NK-92 (cell line): ENCODE results near the gene JAK2.
"Not testable (repeated sequence)": the region's sequence is repeated elsewhere in the genome, so short reads cannot be mapped to it uniquely, and the experiment has no call there.

Experiments
- DNase-seq: peaks from one replicate; lab custom pipeline; 2025; ENCODE audit not compliant: unreplicated experiment; lab: John Stamatoyannopoulos, UW

JAK2 gene

GRCh38 chr9:4984621-4985385 lies at the start of gene JAK2:
TSS of gene JAK2 (plus strand) at chr9:4985272. CDS start at chr9:5021988, 36,716 bp downstream.
- no peak for DNase-seq

- no peak for DNase-seq
These were observed 48.8 kb upstream of the JAK2 start for GRCh38 chr9:4936277-4936676.

- DNase-seq: no peak
These were observed 48.2 kb upstream of the JAK2 start for GRCh38 chr9:4936823-4937222.

GRCh38 chr9:4937446-4937845 lies 47.6 kb upstream of the JAK2 start:
- no peak for DNase-seq

- no peak for DNase-seq
These were observed 46.6 kb upstream of the JAK2 start for GRCh38 chr9:4938496-4938895.

- DNase-seq: no peak
These were observed 45.9 kb upstream of the JAK2 start for GRCh38 chr9:4939118-4939561.

- not testable (repeated sequence) for DNase-seq
These were observed 42.9 kb upstream of the JAK2 start for GRCh38 chr9:4942042-4942691.

GRCh38 chr9:4943346-4943745 lies 41.7 kb upstream of the JAK2 start:
- DNase-seq: no peak

- DNase-seq: not testable (repeated sequence)
These were observed 40.5 kb upstream of the JAK2 start for GRCh38 chr9:4944431-4945211.

- DNase-seq: no peak
These were observed 38.1 kb upstream of the JAK2 start for GRCh38 chr9:4946937-4947336.

- no peak for DNase-seq
These were observed 29.2 kb upstream of the JAK2 start for GRCh38 chr9:4955836-4956235.

- no peak for DNase-seq
These were observed 26.0 kb upstream of the JAK2 start for GRCh38 chr9:4959031-4959430.

GRCh38 chr9:4962085-4962484 lies 23.0 kb upstream of the JAK2 start:
- DNase-seq: no peak

- no peak for DNase-seq
These were observed 20.5 kb upstream of the JAK2 start for GRCh38 chr9:4964540-4964939.

- no peak for DNase-seq
These were observed 19.8 kb upstream of the JAK2 start for GRCh38 chr9:4965174-4965821.

- no peak for DNase-seq
These were observed 17.5 kb upstream of the JAK2 start for GRCh38 chr9:4967523-4967922.

- no peak for DNase-seq
These were observed 15.9 kb upstream of the JAK2 start for GRCh38 chr9:4969130-4969529.

- DNase-seq: no peak
These were observed 14.0 kb upstream of the JAK2 start for GRCh38 chr9:4970970-4971641.

- no peak for DNase-seq
These were observed 11.8 kb upstream of the JAK2 start for GRCh38 chr9:4973246-4973645.

- no peak for DNase-seq
These were observed 11.2 kb upstream of the JAK2 start for GRCh38 chr9:4973902-4974301.

GRCh38 chr9:4979239-4979638 lies 5.8 kb upstream of the JAK2 start:
- no peak for DNase-seq
